Sigmoid colon (tissue), 7 donors: ENCODE results near the gene PCDHGA9. TPM values are rescaled to one million over a fixed set of nuclear protein-coding genes. Genes with fewer than 3 reads are reported as not detected.
A peak's percentile ranks its signal among the peaks of the same experiment; 100 is the strongest.
"Not testable (repeated sequence)": the region's sequence is repeated elsewhere in the genome, so short reads cannot be mapped to it uniquely, and the experiment has no call there.

ENCODE experiments used
- DNase-seq: peaks from one replicate; pipeline ENCODE4 v3.0.0-alpha.2; 2019
- H3K27ac ChIP-seq, 4 donors: fragments of 200-600 bp; sonication (generic); one replicate each; pipeline ENCODE4 v1.5.1; 2016 to 2019; ENCODE audit warnings: mild to moderate bottlenecking in 1 of 4
- H3K27me3 ChIP-seq, 3 donors: fragments of 200-600 bp; sonication (generic); one replicate each; pipeline ENCODE4 v1.5.1; 2019; ENCODE audit warnings: mild to moderate bottlenecking in 1 of 3
- H3K36me3 ChIP-seq, 4 donors: fragments of 200-600 bp; sonication (generic); one replicate each; pipeline ENCODE4 v1.5.1; 2016 to 2019
- H3K4me1 ChIP-seq, 4 donors: fragments of 200-600 bp; sonication (generic); one replicate each; pipeline ENCODE4 v1.5.1; 2017 to 2019
- H3K4me3 ChIP-seq, 4 donors: fragments of 200-600 bp; sonication (generic); one replicate each; pipeline ENCODE4 v1.5.1; 2017 to 2019; ENCODE audit warnings: mild to moderate bottlenecking in 2 of 4, moderate library complexity in 1 of 4
- H3K9me3 ChIP-seq, 4 donors: fragments of 200-600 bp in 3 of 4; sonication (generic) in 3 of 4; one replicate each; pipeline versions ENCODE4 v1.5.1 to v1.6.1; 2013 to 2019
- CTCF ChIP-seq, 4 experiments: fragments of 450-650 bp in 3 of 4; fragments of 200-600 bp in 1 of 4; IDR thresholded peaks; one replicate each; pipeline ENCODE4 v1.5.1; 2016 to 2019; ENCODE audit warnings: antibody characterized with exemption in 4 of 4, mild to moderate bottlenecking in 3 of 4, moderate library complexity in 2 of 4
- EP300 ChIP-seq, 4 donors: sonication (generic); formaldehyde crosslinking; IDR thresholded peaks; one replicate each; pipeline ENCODE4 v1.6.1; 2017; ENCODE audit warnings: antibody characterized with exemption in 4 of 4
- POLR2A ChIP-seq, 2 donors: fragments of 450-650 bp; IDR thresholded peaks; one replicate each; pipeline ENCODE4 v1.6.1; 2016; ENCODE audit warnings: antibody characterized with exemption in 2 of 2, mild to moderate bottlenecking in 2 of 2, moderate library complexity in 2 of 2
- POLR2AphosphoS5 ChIP-seq, 4 donors: sonication (generic); formaldehyde crosslinking; IDR thresholded peaks; one replicate each; pipeline ENCODE4 v1.6.1; 2017; ENCODE audit warnings: antibody characterized with exemption in 4 of 4
- WGBS, 2 donors: extraction: QIAGEN DNeasy Blood & Tissue Kit; methylation state at CpG; one replicate each; pipeline ENCODE4 v1.1.7; 2013; 5-methylcytosine and 5-hydroxymethylcytosine counted together
- intact Hi-C: fragments of 100-400 bp; cut with DNase I; formaldehyde crosslinking; loops from one replicate; pipeline ENCODE4 v1.15.1; 2023
- polyA plus RNA-seq, 3 donors: library from polyadenylated mRNA; stranded (reverse); fragments of 200-250 nt; gene quantifications; one replicate each; pipeline ENCODE4 v1.2.3, GENCODE V29; 2013
- total RNA-seq, 4 donors: library from RNA; depleted of rRNA; stranded (reverse); fragments of >200 nt; gene quantifications; one replicate each; pipeline ENCODE4 v1.1.0, GENCODE V29; 2016
- donor health status: healthy with polysubstance abuse.
- donor health status: Bipolar disorder and iron deficiency.
- donor health status: healthy.

The PCDHGA9 gene
- total and polyA plus RNA-seq, 7 donors = 0.79 to 15.8 (median 10.4) TPM; not detected in 2

DNA sequence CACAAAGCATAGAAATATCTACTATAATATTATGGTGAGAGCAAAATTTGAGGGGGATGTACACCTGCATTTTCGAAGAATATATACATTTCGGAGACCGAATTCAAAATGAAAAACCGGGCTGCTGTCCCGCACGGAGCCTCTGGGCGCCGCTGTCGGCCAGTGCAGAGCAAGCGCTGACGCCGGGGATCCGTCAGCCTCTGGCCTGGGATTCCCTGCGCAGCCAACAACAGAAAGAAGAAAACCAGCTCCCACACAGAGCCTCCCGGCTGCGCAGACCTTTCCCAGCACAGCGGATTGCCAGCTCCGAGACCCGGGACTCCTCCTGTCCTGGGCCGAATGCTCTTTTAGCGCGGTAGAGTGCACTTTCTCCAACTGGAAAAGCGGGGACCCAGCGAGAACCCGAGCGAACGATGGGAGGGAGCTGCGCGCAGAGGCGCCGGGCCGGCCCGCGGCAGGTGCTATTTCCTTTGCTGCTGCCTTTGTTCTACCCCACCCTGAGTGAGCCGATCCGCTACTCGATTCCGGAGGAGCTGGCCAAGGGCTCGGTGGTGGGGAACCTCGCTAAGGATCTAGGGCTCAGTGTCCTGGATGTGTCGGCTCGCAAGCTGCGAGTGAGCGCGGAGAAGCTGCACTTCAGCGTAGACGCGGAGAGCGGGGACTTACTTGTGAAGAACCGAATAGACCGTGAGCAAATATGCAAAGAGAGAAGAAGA is 5.4 kb downstream of the PCDHGA9 start, which contains the start of gene PCDHGB6:
Gene PCDHGB6, plus strand, starts transcription at position 232 of the 716 bp plus-strand sequence. Its CDS starts 182 bp downstream, at position 414.
- 13 to 46% methylated on average over 51 of the region's 51 CpGs for whole genome bisulfite sequencing, 2 donors
- Histone ChIP-seq H3K4me3 (peak within 1 kb of the TSS; percentile 5 to 33 (median 29)), H3K27ac (peak within 1 kb of the TSS in 1 of 4 donors; percentile 33), H3K9me3 (peaks cover 36 to 92% (median 82%) of the 10 kb centered on the region in 4 donors)
- not testable (repeated sequence) for H3K27me3 ChIP-seq, H3K36me3 ChIP-seq, DNase-seq, H3K4me1 ChIP-seq
- TF ChIP-seq CTCF (IDR thresholded peaks at IDR 0.05) = peak in 3 of 4 experiments; percentile 9 to 32 (median 21)
- intact Hi-C loops = loop anchor here (5.0 kb wide), 1 partner anchor 119 kb away; no protein-coding TSS in a partner anchor

GRCh38 chr5:141409598-141410306 is 7.2 kb downstream of the PCDHGA9 start:
- Histone ChIP-seq H3K4me3 (no peak overlapping the region), H3K36me3 (peaks cover 0 to 11% (median 0%) of the 10 kb centered on the region in 4 donors), H3K27me3 (no peaks in the 10 kb centered on the region), H3K9me3 (peaks cover 37 to 91% (median 83%) of the 10 kb centered on the region in 4 donors), H3K4me1 (no peaks in the 10 kb centered on the region), H3K27ac (no peak overlapping the region)
- intact Hi-C loops = loop anchor here (5.0 kb wide), 1 partner anchor 118 kb away; no protein-coding TSS in a partner anchor
- TF ChIP-seq EP300 (IDR thresholded peaks at IDR 0.05) (no peak), CTCF (IDR thresholded peaks at IDR 0.05) (no peak), POLR2AphosphoS5 (IDR thresholded peaks at IDR 0.05) (no peak), POLR2A (IDR thresholded peaks at IDR 0.05) (no peak)
- DNase-seq = peak; percentile 46
- 30 to 67% methylated on average over 64 of the region's 64 CpGs for WGBS, 2 donors

- Histone ChIP-seq H3K36me3 (peaks cover 0 to 11% (median 0%) of the 10 kb centered on the region in 4 donors), H3K27ac (no peak overlapping the region), H3K4me3 (no peak overlapping the region), H3K9me3 (peaks cover 40 to 92% (median 78%) of the 10 kb centered on the region in 4 donors), H3K27me3 (no peaks in the 10 kb centered on the region), H3K4me1 (no peaks in the 10 kb centered on the region)
- WGBS, 2 donors = 68 to 77% methylated on average over 3 of the region's 3 CpGs
- intact Hi-C loops = no loop called here
- TF ChIP-seq CTCF (IDR thresholded peaks at IDR 0.05) (no peak), POLR2A (IDR thresholded peaks at IDR 0.05) (no peak), POLR2AphosphoS5 (IDR thresholded peaks at IDR 0.05) (no peak), EP300 (IDR thresholded peaks at IDR 0.05) (no peak)
- no peak for DNase-seq
Observed at GRCh38 chr5:141411575-141411974, 9.0 kb downstream of the PCDHGA9 start.

GRCh38 chr5:141412854-141413539 is 10.4 kb downstream of the PCDHGA9 start, which contains the start of gene PCDHGA10:
PCDHGA10 (plus strand) TSS chr5:141412987; CDS start chr5:141413176, 189 bp downstream.
- Histone ChIP-seq H3K27ac (peak within 1 kb of the TSS in 1 of 4 donors; percentile 3), H3K9me3 (peaks cover 40 to 88% (median 71%) of the 10 kb centered on the region in 4 donors), H3K4me3 (peak within 1 kb of the TSS in 3 of 4 donors; percentile 8 to 23 (median 19)), H3K4me1 (no peaks in the 10 kb centered on the region), H3K36me3 (peaks cover 0 to 11% (median 0%) of the 10 kb centered on the region in 4 donors), H3K27me3 (no peaks in the 10 kb centered on the region)
- TF ChIP-seq CTCF (IDR thresholded peaks at IDR 0.05) (peak in 1 of 4 experiments; percentile 13), POLR2AphosphoS5 (IDR thresholded peaks at IDR 0.05) (no peak)
- 13 to 35% methylated on average over 31 of the region's 31 CpGs for WGBS, 2 donors
- intact Hi-C loops = no loop called here
- DNase-seq = no peak
